Frontal cortex (tissue), 4 donors: ENCODE measurements around the gene LRIG1. TPM values are rescaled to one million over a fixed set of nuclear protein-coding genes. Genes with fewer than 3 reads are reported as not detected.

ENCODE experiments used
- DNase-seq, 2 donors: peaks; one replicate each; pipeline ENCODE4 v3.0.0; 2012; ENCODE audit warnings: low spot score in 2 of 2
- FAIRE-seq: peaks from 2 replicates; lab custom pipeline; 2012; peaks lifted over from hg19 to GRCh38; lab: Jason Lieb, UNC
- total RNA-seq: library from RNA; depleted of rRNA; stranded (reverse); fragments of >200 nt; gene quantifications from one replicate; pipeline ENCODE4 v1.2.3, GENCODE V29; 2014
- donor health status: control.
- donor health status: control.
- donor health status: control.

LRIG1 gene
- total RNA-seq, 1 donor from 2014 or later = 51.8 TPM

DNA sequence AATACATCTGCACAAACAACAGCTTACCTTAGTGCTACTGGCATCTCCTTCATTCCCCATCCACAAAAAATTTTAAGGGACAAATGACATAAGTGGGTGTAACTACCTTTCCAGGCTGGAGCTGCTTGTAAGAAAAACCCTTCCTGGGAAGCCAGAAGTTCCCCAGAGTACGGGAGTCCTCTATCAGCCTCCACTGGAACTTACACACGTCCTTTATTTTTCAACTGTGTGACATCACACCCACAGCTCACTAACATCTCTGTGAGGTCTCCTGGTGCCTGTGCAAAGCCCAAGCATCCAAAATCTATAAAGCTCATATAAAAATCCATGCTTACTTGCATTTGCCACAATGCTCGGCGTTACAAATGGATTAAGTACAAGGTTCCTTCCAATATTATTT is 27.6 kb downstream of the LRIG1 start:
- no peak for DNase-seq
- no peak for FAIRE-seq

DNA sequence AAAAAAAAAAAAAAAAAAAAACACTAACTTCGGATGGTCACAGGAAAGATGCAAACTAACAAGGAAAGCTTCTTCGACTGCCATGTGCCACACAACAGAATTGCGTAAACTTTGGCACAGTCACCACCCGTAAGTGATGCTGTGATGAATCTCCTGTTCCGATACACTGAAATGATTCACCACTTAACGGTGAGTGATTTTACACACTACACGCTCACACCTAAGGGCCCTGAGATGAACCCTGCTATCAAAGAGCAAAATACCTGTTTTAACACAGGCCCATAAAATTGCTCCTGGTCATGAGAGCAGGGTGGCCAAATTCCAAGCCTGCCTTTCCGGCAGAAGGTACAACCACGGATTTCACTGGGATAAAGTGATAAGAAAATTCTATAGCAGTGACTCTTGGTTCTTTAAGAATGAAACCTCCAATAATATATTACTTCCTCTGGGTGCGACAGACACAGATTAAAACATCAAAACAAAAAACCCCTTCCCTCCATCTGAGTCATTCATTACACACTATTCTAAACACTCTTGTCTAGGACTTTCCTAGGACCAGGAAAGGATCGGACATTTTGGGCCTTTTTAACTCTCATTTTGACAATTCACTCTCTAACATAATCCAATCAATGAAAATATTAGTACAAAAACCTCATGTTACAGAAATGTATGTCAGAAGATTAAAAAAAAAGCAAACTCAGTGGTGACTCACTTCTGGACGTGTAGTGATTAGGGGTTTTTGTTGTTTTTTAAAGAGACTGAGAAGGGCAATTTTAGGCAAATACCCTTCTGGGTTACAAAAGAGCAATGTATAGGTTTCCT is 28.3 kb downstream of the LRIG1 start:
- DNase-seq = no peak
- FAIRE-seq = no peak

DNA sequence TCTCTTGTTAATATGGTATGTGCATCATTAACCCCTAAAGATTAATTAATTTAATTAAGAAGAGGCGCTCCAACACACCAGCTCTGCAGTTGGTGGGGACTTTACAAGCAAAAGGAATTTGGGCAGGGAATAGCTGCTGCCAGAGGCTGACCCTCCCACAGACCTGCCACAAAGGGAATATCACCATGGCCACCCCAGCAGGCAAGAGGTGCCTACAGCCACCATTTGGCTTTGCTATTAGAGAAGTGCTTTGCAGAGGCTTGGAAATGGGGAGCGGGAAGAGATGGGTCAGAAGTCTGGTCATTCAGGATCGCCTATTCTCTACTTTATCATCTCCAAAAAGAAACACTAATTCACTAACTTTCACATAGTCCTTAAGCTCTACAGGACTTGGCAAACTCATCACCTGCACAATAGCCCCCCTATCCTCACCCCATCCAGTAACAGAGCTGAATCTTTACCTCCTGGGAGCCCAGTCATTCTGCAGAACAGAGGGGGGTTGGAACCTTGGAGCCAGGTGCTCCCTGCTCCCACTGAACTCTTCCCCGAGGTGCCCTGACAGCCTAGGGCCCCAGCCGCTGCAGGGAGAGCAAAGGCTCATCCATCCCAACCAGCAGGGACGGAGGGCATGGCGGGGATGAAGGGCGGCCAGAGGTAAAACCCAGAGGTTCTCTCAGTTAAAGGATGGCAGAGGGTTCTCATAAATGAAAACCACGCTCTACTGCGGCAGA is 29.7 kb downstream of the LRIG1 start:
- FAIRE-seq (no peak), DNase-seq (no peak)

DNA sequence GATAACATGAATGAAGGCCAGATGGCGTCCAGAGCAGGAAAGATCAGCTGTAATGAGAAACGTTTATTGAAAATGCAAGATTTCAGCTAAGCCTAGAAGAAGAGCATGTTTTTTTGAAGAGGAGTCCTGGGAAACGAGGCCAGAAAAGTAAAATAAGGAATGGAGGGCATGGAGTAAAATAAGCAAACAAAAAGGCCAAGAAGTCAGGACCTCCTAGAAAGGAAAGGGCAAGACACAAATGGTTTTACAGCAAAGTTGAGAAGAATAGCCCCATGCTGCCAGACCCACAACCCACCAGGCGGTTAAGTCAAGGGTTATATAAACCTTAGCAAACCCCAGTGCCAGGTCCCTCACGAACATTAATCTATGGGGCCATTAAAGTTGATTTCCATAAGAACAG is 30.5 kb downstream of the LRIG1 start:
- FAIRE-seq = no peak
- DNase-seq = no peak

DNA sequence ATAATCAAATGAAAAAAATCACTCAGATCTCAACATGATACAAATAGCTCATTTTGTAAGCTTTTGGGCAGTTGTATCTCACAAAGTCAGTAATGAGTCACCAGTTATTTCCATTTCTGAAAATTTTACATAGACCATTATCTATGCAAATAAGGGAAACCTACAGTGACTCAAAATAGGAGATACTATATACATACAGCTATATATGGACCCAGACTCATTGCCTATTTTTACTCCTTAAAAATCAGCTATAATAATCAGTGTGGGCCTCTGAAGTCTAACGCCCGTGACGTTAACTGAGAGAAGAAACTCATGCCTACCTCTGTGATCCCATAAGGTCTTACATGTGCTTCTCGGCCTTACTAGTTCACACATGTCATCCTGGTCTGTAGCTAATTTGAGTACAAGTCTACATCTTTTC is 31.6 kb downstream of the LRIG1 start:
- FAIRE-seq = no peak
- no peak for DNase-seq

DNA sequence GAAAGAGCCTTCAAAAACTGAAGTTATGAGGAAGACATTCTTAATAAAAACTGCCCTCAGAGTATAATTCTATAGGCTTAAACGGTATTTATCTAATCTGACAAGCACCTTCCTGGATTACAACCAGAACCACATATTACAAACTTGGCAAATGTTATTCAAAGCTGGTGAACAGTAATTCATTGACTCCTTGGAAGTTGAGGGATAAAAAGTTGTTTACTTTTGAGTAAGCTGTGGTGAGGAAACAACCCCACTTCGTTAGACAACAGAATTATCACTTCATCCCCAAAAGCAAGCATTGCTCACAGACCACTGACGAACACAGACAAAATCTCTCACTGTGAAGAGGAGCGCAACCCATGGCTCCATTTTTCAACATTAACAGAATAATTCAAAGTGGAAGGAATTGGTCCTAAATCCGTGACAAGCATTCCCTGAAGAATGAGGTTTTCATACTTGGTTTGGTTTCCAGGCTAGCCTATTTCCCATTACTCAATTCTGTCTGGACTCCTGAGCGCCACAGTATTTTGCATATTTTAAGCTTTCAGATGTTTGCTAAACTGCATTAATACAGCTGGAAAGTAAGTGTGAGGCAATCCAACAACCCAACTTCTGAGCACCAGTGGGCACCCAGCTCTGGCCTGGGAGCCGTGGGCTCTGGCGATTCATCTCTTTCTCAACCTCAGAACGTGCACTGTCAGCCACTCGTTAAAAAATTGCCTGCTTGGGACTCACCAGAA is 32.7 kb downstream of the LRIG1 start:
- no peak for FAIRE-seq
- no peak for DNase-seq

DNA sequence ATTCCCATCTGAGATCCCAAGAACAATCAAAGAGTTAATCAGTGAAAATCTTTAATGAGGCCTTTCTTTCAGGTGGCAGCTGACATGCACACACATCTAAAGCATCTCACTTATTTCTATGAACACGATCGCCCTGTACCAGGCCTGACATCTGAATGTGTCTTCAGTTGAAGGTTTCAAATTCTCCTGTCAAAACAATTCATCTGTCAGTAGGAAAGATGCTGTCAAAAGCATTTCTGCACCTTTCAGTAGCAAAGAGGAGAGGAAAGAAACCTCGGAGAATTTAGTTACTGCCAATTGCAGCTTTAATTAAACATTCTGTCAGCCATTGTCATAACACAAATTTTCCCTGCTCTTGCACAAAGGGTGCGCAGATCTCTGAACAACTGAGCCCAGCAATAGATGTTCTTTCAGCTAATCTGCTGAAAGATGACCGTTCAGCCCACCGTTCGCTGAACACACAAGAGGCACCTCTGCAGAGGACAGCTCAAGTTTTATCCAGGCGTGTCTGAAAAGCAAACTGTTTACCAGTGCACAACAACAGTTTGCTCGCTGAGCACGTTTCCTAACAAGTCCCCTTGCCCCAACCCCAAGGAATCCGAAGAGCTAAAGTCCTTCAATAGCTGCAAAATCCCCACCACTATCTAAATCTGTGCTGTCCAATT is 34.1 kb downstream of the LRIG1 start:
- no peak for FAIRE-seq
- DNase-seq = no peak

DNA sequence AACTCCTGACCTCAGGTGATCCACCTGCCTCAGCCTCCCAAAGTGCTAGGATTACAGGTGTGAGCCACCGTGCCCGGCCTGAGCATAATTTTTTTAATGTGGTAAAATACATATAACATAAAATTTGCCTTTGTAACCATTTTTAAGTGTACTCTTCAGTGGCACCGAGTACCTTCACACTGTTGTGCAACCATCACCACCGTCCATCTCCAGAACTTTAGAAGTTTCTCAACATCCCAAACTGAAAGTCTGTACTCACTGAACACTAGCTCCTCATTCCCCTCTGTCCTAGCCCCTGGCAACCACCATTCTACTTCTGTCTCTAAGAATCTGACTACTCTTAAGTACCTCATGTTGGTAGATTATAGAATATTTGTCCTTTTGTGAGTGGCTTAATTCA is 35.2 kb downstream of the LRIG1 start:
- DNase-seq (no peak), FAIRE-seq (no peak)

DNA sequence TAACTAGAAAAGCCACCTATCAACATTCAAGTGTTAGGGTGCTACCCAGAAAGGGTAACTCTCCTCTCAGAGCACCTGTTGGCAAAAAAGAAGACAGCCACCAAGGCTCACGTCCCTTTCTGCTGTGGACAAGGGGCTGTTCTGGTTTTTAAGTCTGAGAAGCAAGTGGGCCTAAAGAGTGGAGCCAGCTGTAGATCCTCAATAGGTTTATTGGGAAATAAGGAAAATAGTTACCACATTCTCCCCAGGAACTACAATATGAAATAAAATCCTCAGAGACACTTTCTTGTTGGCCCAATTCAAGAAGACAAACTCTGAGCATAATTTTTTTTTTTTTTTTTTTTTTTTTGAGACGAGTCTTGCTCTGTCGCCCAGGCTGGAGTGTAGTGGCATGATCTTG is 35.8 kb downstream of the LRIG1 start:
- no peak for FAIRE-seq
- DNase-seq = no peak

DNA sequence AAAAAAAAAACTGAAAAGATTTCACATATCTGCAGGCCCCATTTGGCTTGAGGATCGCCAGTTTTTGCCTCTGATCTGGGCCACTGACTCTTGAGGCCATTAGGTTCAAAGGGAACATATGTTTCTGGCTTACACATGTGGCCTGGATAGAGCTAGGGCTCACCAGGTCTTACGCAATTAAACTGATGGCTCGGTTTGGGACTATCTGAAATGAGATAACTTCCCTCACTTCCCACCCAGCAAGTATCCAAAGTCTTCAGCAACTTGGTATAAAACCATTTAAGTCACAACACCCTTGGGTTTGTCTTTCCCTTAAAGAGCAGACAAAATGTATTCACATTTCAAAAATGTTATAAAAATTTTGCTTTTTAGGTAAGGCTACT is 36.3 kb downstream of the LRIG1 start:
- no peak for DNase-seq
- FAIRE-seq = no peak

DNA sequence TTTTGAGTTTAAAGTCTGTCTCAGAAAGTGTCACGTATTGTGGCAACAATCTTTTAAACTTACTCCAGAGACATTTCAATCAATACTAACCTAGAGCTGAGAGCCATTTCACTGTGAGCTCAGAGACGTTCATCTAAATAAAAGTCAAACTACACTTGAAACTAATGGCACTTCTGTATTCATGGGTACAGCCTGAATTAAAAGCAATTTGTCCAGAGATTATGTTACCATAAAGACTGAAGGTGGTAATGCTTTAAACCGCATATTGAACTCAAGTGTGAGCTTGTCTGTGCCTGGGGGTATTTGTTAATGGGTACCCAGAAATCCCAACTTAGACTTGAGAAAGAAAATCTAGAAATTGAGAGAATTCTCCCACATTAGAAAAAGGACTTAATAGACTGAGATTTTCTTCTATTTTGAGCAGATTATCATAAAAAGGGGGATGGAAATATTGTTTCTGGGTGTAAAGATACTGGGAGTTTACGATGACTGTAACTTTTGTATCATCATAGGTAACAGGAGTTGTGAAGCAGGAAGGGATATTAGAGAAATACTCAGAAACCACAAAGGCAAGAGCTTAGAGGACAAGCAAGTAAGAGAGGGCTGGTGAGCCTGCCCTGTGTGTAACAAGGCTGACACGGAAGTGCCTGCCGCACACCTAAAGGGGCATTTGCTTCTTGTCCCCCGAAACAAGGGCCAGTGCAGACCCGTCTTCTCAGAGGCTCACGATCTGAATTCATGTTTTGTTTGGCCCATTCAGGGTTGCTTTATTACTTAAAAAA is 36.9 kb downstream of the LRIG1 start:
- FAIRE-seq (no peak), DNase-seq (no peak)

DNA sequence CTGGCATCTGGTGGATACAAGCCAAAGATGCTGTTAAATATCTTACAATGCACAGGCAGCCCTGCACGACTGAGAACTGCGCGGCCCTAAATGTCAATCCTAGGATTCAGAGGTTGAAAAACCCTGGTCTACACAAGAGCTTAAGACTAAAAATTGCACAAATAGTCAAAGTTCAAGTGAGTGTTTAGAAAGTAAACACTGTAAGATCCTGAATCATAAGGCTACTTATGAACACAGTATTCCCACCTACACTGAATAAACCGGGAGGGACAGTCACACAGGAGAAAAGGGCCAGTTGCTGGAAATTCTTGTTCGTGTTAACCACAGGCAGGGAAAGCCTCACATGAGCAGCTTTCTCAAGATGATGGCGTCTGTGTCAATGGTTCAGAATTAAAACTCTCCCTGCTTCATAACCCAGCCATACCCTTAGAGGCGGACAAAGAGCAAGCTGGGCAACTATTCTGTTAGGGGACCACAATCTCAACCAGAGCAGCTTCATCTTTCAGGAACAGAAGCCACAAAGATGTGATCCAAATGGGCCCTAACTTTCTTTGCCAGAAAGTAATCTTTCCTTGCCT is 37.7 kb downstream of the LRIG1 start:
- no peak for DNase-seq
- no peak for FAIRE-seq

DNA sequence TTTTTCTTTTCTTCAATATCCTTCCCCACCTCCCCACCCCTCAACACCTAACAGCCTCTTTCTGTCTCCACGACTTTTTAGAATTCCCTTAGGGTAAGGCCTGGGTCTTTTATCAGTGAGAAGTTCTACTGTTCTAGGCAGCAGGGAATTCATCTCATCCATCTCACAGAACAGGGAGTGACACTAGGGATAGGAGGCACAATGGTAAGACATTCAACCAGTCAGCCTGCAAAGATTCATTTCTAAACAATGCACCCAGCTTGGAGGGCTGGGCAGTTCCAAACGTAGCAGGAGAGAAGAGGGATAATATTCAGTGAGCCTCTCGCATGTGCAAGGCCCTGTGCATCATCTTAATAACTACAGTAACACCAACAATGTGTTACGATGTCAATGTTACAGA is 43.6 kb downstream of the LRIG1 start:
- no peak for DNase-seq

DNA sequence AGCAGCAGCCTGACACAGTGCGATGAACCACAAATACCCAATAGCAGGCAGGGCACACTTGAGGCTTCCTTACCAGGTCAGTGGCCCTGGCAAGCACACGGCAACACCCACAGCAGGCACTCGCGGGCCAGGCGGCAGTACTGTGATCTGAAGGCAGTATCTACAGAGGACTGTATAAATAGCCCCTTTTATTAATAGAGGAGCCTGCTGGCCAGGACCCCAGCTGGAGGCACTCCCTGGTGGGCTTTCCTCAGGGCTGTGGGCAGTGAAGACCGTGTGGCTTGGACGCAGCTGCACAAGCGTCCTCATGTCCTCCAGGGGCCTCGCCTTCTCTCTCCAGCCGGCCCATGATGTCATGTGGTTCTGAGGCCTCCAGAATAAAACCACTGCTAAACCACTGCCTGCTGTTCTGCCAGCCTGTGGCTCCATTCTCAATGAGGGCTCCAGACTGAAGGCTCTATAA is 44.1 kb downstream of the LRIG1 start:
- no peak for DNase-seq
- no peak for FAIRE-seq

More for the DNA sequence above, 43.6 kb downstream of the LRIG1 start:
- FAIRE-seq = no peak

DNA sequence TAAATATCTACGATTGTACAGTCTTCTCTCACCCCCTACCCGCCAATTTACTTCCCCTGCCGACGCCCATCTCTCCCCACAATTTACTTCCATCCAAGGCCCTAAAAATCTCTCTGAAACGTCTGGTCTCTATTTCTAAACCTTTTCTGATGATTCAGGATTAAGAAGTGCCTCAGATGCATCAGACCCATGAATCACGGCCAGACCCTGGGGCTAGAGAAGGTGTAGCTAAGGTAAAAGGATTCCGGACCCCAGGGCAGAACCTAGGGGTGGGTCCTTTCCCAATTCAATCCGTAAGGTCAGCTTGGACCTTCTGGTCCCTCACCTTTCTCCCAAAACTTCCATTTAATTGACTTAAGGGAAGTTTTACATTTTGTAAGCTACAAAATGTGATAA is 46.4 kb downstream of the LRIG1 start:
- DNase-seq (no peak), FAIRE-seq (no peak)

DNA sequence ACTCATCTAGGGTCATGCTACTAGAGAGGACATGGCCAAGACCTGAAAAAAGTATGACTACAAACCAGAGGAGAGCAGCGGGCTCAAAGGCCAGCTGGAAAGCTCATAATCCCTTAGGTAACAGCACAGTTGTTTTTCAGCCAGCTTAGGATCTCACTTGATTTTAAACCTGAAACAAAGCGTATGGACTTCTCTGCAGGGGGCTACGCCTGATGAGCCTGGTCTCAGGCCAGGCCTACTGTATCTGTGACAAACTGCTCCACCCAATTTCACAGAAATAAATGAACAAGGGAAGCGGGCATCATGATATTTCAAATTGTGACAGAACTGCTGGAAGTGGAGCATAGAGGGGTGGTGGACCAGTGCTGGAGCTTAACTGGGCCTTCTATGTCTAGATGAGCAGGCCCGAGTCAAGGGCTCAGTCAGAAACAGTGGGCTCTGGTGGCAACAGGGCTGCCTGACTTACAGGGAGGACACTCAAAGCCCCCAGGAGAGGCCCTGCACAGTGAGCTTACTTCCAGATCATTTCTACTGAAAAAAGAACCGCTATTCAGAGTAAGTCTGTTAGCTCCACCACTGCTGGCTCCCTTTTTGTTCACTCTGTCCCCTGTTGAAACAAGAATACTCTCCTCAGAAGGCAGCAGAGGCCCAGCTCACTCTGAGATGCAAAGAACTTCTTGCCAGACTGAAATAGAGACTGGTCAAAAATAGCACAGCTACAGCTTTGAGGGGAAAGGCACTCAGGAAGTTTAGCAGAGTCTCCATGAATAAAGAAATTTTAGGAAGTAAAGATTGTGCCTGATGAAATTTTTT is 47.0 kb downstream of the LRIG1 start:
- no peak for FAIRE-seq

DNA sequence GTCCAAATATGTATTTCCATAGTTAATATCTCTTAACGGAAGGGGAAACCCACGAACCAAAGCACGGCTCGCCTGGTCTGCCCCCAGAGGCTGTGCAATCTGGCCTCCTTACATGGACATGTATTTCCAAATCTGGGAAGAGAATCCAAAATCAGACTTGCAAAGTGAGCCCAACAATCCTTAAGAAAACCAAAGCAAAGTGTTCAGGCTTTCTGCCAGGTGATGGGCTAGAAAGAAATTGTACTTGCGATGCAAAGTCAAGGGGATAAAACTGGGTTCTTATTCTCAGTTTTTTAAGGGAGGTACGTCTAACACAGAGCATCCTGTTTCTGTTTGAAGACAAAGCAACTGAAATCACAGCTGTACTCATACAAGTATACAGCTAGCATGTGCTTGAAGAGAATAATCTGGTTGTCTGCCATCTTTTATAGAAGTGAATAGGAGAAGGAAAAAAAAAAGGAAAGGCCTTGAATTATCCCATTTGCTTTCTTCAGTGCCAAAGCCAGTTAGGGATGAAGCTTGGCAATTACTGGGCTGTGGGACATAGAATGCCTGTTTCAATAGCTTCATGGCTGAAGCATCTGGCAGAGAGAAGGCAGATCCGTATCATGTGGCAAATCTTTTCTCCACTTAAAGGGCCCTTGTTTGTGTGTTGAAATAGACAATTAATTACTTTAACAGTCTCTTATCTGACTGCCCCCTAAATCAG is 48.4 kb downstream of the LRIG1 start:
- FAIRE-seq = no peak

More for the DNA sequence above, 47.0 kb downstream of the LRIG1 start:
- no peak for DNase-seq

DNA sequence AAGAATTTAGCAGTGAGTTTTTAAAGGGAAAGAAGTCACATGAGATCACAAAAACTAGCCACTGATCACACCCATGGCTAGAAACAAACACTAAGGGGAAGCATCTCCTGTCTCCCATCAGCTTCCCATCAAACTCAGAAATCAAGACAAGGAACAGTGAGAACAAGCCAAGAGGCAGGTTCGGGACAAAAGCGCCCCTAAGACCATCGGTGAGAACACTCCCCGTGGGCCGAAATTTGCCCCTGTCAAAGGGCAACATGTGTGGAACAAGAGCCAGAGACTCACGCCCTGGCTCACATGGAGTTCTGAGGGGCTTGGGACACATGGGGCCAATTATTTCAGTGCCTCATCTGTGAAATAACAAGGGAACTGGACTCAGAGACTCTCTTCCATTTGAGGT is 49.1 kb downstream of the LRIG1 start:
- no peak for FAIRE-seq
- no peak for DNase-seq

More for the DNA sequence above, 48.4 kb downstream of the LRIG1 start:
- DNase-seq = peak in 1 of 2 donors; percentile 41
